Esophagus squamous epithelium (tissue), 5 donors: ENCODE measurements around the gene GABBR2. TPM values are rescaled to one million over a fixed set of nuclear protein-coding genes. Genes with fewer than 3 reads are reported as not detected.

Experiments
- DNase-seq: peaks from one replicate; lab custom pipeline; 2025; lab: John Stamatoyannopoulos, UW
- H3K27ac ChIP-seq, 4 donors: fragments of 200-600 bp; sonication (generic); one replicate each; pipeline ENCODE4 v1.5.1; 2016 to 2019; ENCODE audit warnings: mild to moderate bottlenecking in 1 of 4
- H3K27me3 ChIP-seq, 4 donors: fragments of 200-600 bp; sonication (generic); 1 replicate in 3 of 4; 2 replicates in 1 of 4; pipeline versions ENCODE4 v1.5.1 to v1.6.0; 2017 to 2021; ENCODE audit warnings: antibody characterized with exemption in 1 of 4
- H3K36me3 ChIP-seq, 3 donors: fragments of 200-600 bp; sonication (generic); one replicate each; pipeline ENCODE4 v1.5.1; 2016 to 2019
- H3K4me1 ChIP-seq, 3 donors: fragments of 200-600 bp; sonication (generic); one replicate each; pipeline ENCODE4 v1.5.1; 2017 to 2019
- H3K4me3 ChIP-seq, 4 donors: fragments of 200-600 bp; sonication (generic); 1 replicate in 3 of 4; 2 replicates in 1 of 4; pipeline ENCODE4 v1.5.1; 2016 to 2019; ENCODE audit warnings: mild to moderate bottlenecking in 2 of 4, moderate library complexity in 1 of 4
- H3K9me3 ChIP-seq, 3 donors: fragments of 200-600 bp; sonication (generic); one replicate each; pipeline ENCODE4 v1.5.1; 2016 to 2019
- CTCF ChIP-seq, 6 experiments: fragments of 450-650 bp in 4 of 6; fragments of 200-600 bp in 2 of 6; sonication (generic) in 2 of 6; IDR thresholded peaks; one replicate each; pipeline ENCODE4 v1.5.1; 2016 to 2019; ENCODE audit warnings: antibody characterized with exemption in 6 of 6, mild to moderate bottlenecking in 4 of 6, moderate library complexity in 4 of 6
- POLR2A ChIP-seq, 4 donors: fragments of 450-650 bp; IDR thresholded peaks; one replicate each; pipeline ENCODE4 v1.6.1; 2017; ENCODE audit warnings: antibody characterized with exemption in 4 of 4, mild to moderate bottlenecking in 4 of 4, moderate library complexity in 3 of 4
- WGBS, 2 donors: methylation state at CpG; one replicate each; pipeline ENCODE4 v1.1.5; 2018; 5-methylcytosine and 5-hydroxymethylcytosine counted together
- intact Hi-C: fragments of 100-400 bp; cut with DNase I; formaldehyde crosslinking; loops from one replicate; pipeline ENCODE4 v1.15.0; 2022
- total RNA-seq, 4 donors: library from RNA; depleted of rRNA; stranded (reverse); fragments of >200 nt; gene quantifications; one replicate each; pipeline ENCODE4 v1.1.0, GENCODE V29; 2016
- donor health status: DM: yes; HTN: yes; CAD: no.

The GABBR2 gene
- total RNA-seq, 4 donors from 2014 or later: not detected

GRCh38 chr9:98375138-98375726 is 333.5 kb downstream of the GABBR2 start:
- TF ChIP-seq CTCF (IDR thresholded peaks at IDR 0.05) (no peak), POLR2A (IDR thresholded peaks at IDR 0.05) (no peak)
- intact Hi-C loops: no loop called here
- Histone ChIP-seq H3K4me3 (no peak overlapping the region), H3K27ac (no peak overlapping the region), H3K36me3 (no peaks in the 10 kb centered on the region), H3K4me1 (no peaks in the 10 kb centered on the region), H3K9me3 (no peaks in the 10 kb centered on the region), H3K27me3 (no peaks in the 10 kb centered on the region)
- no peak for DNase-seq
- 76 to 82% methylated on average over 3 of the region's 3 CpGs for WGBS, 2 donors

- DNase-seq: no peak
- WGBS, 2 donors: 42 to 64% methylated on average over 9 of the region's 10 CpGs
- intact Hi-C loops: no loop called here
Measured at GRCh38 chr9:98374385-98375051, 334.2 kb downstream of the GABBR2 start.

GRCh38 chr9:98373609-98374008 is 335.1 kb downstream of the GABBR2 start:
- intact Hi-C loops: no loop called here
- Histone ChIP-seq H3K4me3 (no peak overlapping the region), H3K27ac (no peak overlapping the region), H3K27me3 (no peaks in the 10 kb centered on the region), H3K36me3 (no peaks in the 10 kb centered on the region), H3K9me3 (no peaks in the 10 kb centered on the region), H3K4me1 (no peaks in the 10 kb centered on the region)
- no peak for DNase-seq
- TF ChIP-seq CTCF (IDR thresholded peaks at IDR 0.05): no peak
- no peak for TF ChIP-seq POLR2A (IDR thresholded peaks at IDR 0.05)

More at GRCh38 chr9:98374385-98375051, 334.2 kb downstream of the GABBR2 start:
- no peaks in the 10 kb centered on the region for H3K36me3 ChIP-seq
- no peaks in the 10 kb centered on the region for H3K4me1 ChIP-seq
- no peaks in the 10 kb centered on the region for H3K27me3 ChIP-seq
- H3K27ac ChIP-seq: no peak overlapping the region
- H3K4me3 ChIP-seq: no peak overlapping the region
- H3K9me3 ChIP-seq: no peaks in the 10 kb centered on the region
- no peak for TF ChIP-seq POLR2A (IDR thresholded peaks at IDR 0.05)
- no peak for TF ChIP-seq CTCF (IDR thresholded peaks at IDR 0.05)

- Histone ChIP-seq H3K36me3 (no peaks in the 10 kb centered on the region), H3K27ac (no peak overlapping the region), H3K9me3 (no peaks in the 10 kb centered on the region), H3K4me3 (no peak overlapping the region), H3K27me3 (no peaks in the 10 kb centered on the region), H3K4me1 (no peaks in the 10 kb centered on the region)
- intact Hi-C loops: no loop called here
- WGBS, 2 donors: 57% methylated on average over 3 to 4 of the region's 7 CpGs
- TF ChIP-seq CTCF (IDR thresholded peaks at IDR 0.05) (no peak), POLR2A (IDR thresholded peaks at IDR 0.05) (no peak)
- no peak for DNase-seq
Measured at GRCh38 chr9:98372077-98372836, 336.5 kb downstream of the GABBR2 start.

- DNase-seq: no peak
- 80 to 85% methylated on average over 4 of the region's 4 CpGs for WGBS, 2 donors
Measured at GRCh38 chr9:98370976-98371315, 337.8 kb downstream of the GABBR2 start.

More at GRCh38 chr9:98370976-98371315, 337.8 kb downstream of the GABBR2 start:
- no peaks in the 10 kb centered on the region for H3K27me3 ChIP-seq
- no peaks in the 10 kb centered on the region for H3K36me3 ChIP-seq
- TF ChIP-seq CTCF (IDR thresholded peaks at IDR 0.05) (no peak), POLR2A (IDR thresholded peaks at IDR 0.05) (no peak)
- peaks cover 0 to 6% (median 6%) of the 10 kb centered on the region in 3 donors for H3K9me3 ChIP-seq
- intact Hi-C loops: no loop called here
- no peaks in the 10 kb centered on the region for H3K4me1 ChIP-seq
- no peak overlapping the region for H3K4me3 ChIP-seq
- H3K27ac ChIP-seq: no peak overlapping the region
